HEK293T (cell line): ENCODE measurements around the gene BMP6.

Experiments used
- CTCF ChIA-PET: fragments of 350-600 bp; formaldehyde crosslinking; extraction: SDS; loops from one replicate; lab custom pipeline; 2021; ENCODE audit warnings: antibody characterized with exemption, inconsistent platforms; lab: Yijun Ruan, JAX
- POLR2A ChIA-PET: fragments of 350-600 bp; formaldehyde crosslinking; extraction: SDS; loops from one replicate; lab custom pipeline; 2020; ENCODE audit warnings: antibody characterized with exemption, inconsistent platforms; lab: Yijun Ruan, JAX
- DNase-seq: peaks from one replicate; pipeline ENCODE4 v3.0.0; 2012; ENCODE audit warnings: mixed read lengths; ENCODE audit errors: extremely low spot score
- ARNT ChIP-seq: fragments of 450-650 bp; IDR thresholded peaks from 2 replicates; pipeline ENCODE4 v1.6.1; 2017; ENCODE audit warnings: mild to moderate bottlenecking
- BHLHE40 ChIP-seq: fragments of 450-650 bp; IDR thresholded peaks from 2 replicates; pipeline ENCODE4 v1.6.1; 2016; ENCODE audit warnings: mild to moderate bottlenecking, moderate library complexity, borderline replicate concordance
- CTBP1 ChIP-seq: fragments of 450-650 bp; IDR thresholded peaks from 2 replicates; pipeline ENCODE4 v1.6.1; 2016; ENCODE audit warnings: borderline replicate concordance
- ELF4 ChIP-seq: fragments of 450-650 bp; IDR thresholded peaks from 2 replicates; pipeline ENCODE4 v1.6.1; 2017; ENCODE audit warnings: antibody characterized with exemption
- FOXA1 ChIP-seq: fragments of 450-650 bp; IDR thresholded peaks from 2 replicates; pipeline ENCODE4 v1.6.1; 2016; ENCODE audit warnings: mild to moderate bottlenecking
- FOXK2 ChIP-seq: fragments of 450-650 bp; IDR thresholded peaks from 2 replicates; pipeline ENCODE4 v1.6.1; 2016; ENCODE audit warnings: mild to moderate bottlenecking
- FOXM1 ChIP-seq: fragments of 450-650 bp; IDR thresholded peaks from 2 replicates; pipeline ENCODE4 v1.6.1; 2017; ENCODE audit warnings: mild to moderate bottlenecking, borderline replicate concordance
- HDGF ChIP-seq: fragments of 450-650 bp; IDR thresholded peaks from 2 replicates; pipeline ENCODE4 v1.6.1; 2017; ENCODE audit warnings: antibody characterized with exemption, borderline replicate concordance
- L3MBTL2 ChIP-seq: fragments of 450-650 bp; conservative IDR thresholded peaks from 2 replicates; pipeline ENCODE4 v1.6.1; 2016; ENCODE audit warnings: mild to moderate bottlenecking
- LEF1 ChIP-seq: fragments of 450-650 bp; IDR thresholded peaks from 2 replicates; pipeline ENCODE4 v1.6.1; 2017; ENCODE audit warnings: mild to moderate bottlenecking, borderline replicate concordance
- NFRKB ChIP-seq: fragments of 450-650 bp; IDR thresholded peaks from 2 replicates; pipeline ENCODE4 v1.6.1; 2016; ENCODE audit warnings: mild to moderate bottlenecking, moderate library complexity
- SP1 ChIP-seq: fragments of 450-650 bp; IDR thresholded peaks from 2 replicates; pipeline ENCODE4 v1.6.1; 2017
- SUZ12 ChIP-seq: fragments of 450-650 bp; IDR thresholded peaks from 2 replicates; pipeline ENCODE4 v1.6.1; 2016; ENCODE audit warnings: mild to moderate bottlenecking
- TARDBP ChIP-seq: fragments of 450-650 bp; IDR thresholded peaks from 2 replicates; pipeline ENCODE4 v1.6.1; 2016
- ZNF384 ChIP-seq: fragments of 450-650 bp; IDR thresholded peaks from 2 replicates; pipeline ENCODE4 v1.6.1; 2016
- TF ChIP-seq, protein P1 (sequence below): fragments of 450-650 bp; IDR thresholded peaks from 2 replicates; pipeline ENCODE4 v1.6.1; 2016

The BMP6 gene

GRCh38 chr6:7725849-7726415 is at the start of gene BMP6:
TSS of gene BMP6 (plus strand) at chr6:7726099. CDS start at chr6:7726956, 857 bp downstream.
- ChIA-PET CTCF (interaction anchor here (0.6 to 1.1 kb wide), 4 partner anchors 28 to 284 kb away, joined by 3 read pairs; no protein-coding TSS in a partner anchor), POLR2A (interaction anchor here (0.8 to 1.3 kb wide), 3 partner anchors 184 to 338 kb away, joined by 3 to 5 read pairs (median 3); partner anchors contain the start of gene BLOC1S5)
- peak; percentile 94 for DNase-seq
- TF ChIP-seq, protein P1, sequence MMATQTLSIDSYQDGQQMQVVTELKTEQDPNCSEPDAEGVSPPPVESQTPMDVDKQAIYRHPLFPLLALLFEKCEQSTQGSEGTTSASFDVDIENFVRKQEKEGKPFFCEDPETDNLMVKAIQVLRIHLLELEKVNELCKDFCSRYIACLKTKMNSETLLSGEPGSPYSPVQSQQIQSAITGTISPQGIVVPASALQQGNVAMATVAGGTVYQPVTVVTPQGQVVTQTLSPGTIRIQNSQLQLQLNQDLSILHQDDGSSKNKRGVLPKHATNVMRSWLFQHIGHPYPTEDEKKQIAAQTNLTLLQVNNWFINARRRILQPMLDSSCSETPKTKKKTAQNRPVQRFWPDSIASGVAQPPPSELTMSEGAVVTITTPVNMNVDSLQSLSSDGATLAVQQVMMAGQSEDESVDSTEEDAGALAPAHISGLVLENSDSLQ: peak; percentile 97
- peak; percentile 84 for TF ChIP-seq L3MBTL2
- no peak for TF ChIP-seq LEF1
- no peak for TF ChIP-seq FOXA1
- no peak for TF ChIP-seq ARNT
- no peak for TF ChIP-seq ZNF384
- TF ChIP-seq FOXK2: no peak
- TF ChIP-seq SP1: no peak

- ChIA-PET POLR2A (no interaction called here), CTCF (no interaction called here)
- DNase-seq: no peak
- TF ChIP-seq LEF1: no peak
- no peak for TF ChIP-seq NFRKB
- no peak for TF ChIP-seq HDGF
- TF ChIP-seq FOXM1: no peak
- TF ChIP-seq, protein P1: no peak
- no peak for TF ChIP-seq ARNT
- TF ChIP-seq BHLHE40: no peak
- no peak for TF ChIP-seq L3MBTL2
- no peak for TF ChIP-seq ELF4
- no peak for TF ChIP-seq FOXA1
- no peak for TF ChIP-seq CTBP1
- TF ChIP-seq SUZ12: no peak
- no peak for TF ChIP-seq SP1
- TF ChIP-seq TARDBP: no peak
- TF ChIP-seq ZNF384: no peak
- TF ChIP-seq FOXK2: no peak
Measured at GRCh38 chr6:7677229-7677628, 48.7 kb upstream of the BMP6 start.

- POLR2A ChIA-PET: no interaction called here
- CTCF ChIA-PET: no interaction called here
- DNase-seq: no peak
Measured at GRCh38 chr6:7680393-7681075, 45.4 kb upstream of the BMP6 start.

GRCh38 chr6:7681449-7681848 is 44.5 kb upstream of the BMP6 start:
- CTCF ChIA-PET: interaction anchor here (0.6 to 0.7 kb wide), 2 partner anchors 32 to 99 kb away, joined by 3 read pairs; no protein-coding TSS in a partner anchor
- TF ChIP-seq HDGF (no peak), SP1 (no peak), CTBP1 (no peak), ARNT (no peak), FOXK2 (no peak), NFRKB (no peak), L3MBTL2 (no peak), TARDBP (no peak), SUZ12 (no peak), LEF1 (no peak), FOXA1 (no peak), ELF4 (no peak), BHLHE40 (no peak), ZNF384 (no peak), FOXM1 (no peak)
- TF ChIP-seq, protein P1: no peak
- DNase-seq: no peak
- POLR2A ChIA-PET: no interaction called here

More at GRCh38 chr6:7680393-7681075, 45.4 kb upstream of the BMP6 start:
- TF ChIP-seq ARNT (no peak), CTBP1 (no peak)

GRCh38 chr6:7684076-7684475 is 41.8 kb upstream of the BMP6 start:
- ChIA-PET CTCF (interaction anchor here (0.6 to 0.7 kb wide), 2 partner anchors 8 to 10 kb away, joined by 3 to 4 read pairs; no protein-coding TSS in a partner anchor), POLR2A (interaction anchor here (0.6 kb wide), 1 partner anchor 10 kb away, joined by 4 read pairs; no protein-coding TSS in a partner anchor)
- DNase-seq: no peak
- TF ChIP-seq HDGF: no peak
- TF ChIP-seq L3MBTL2: no peak
- TF ChIP-seq LEF1: no peak
- no peak for TF ChIP-seq ARNT
- TF ChIP-seq TARDBP: no peak
- TF ChIP-seq BHLHE40: no peak
- no peak for TF ChIP-seq SUZ12
- TF ChIP-seq, protein P1: no peak
- TF ChIP-seq CTBP1: no peak
- TF ChIP-seq FOXK2: no peak
- no peak for TF ChIP-seq FOXM1
